Bronchial epithelial cell (primary cell): ENCODE data around the gene KCNMB1. TPM values are rescaled to one million over a fixed set of nuclear protein-coding genes. Genes with fewer than 3 reads are reported as not detected.

Experiments
- DNase-seq: peaks from one replicate; pipeline ENCODE4 v3.0.0-alpha.2; 2010; ENCODE audit warnings: low read depth
- FAIRE-seq: peaks from 2 replicates; lab custom pipeline; 2011; peaks lifted over from hg19 to GRCh38; lab: Jason Lieb, UNC
- H3K27me3 ChIP-seq: 2 replicates; pipeline ENCODE4 v1.5.1; 2011; ENCODE audit warnings: low read length; ENCODE audit not compliant: control insufficient read depth, insufficient read depth
- H3K36me3 ChIP-seq: 2 replicates; pipeline ENCODE4 v1.5.1; 2011; ENCODE audit warnings: low read length; ENCODE audit not compliant: control insufficient read depth, insufficient read depth
- H3K4me3 ChIP-seq: 2 replicates; pipeline ENCODE4 v1.5.1; 2011; ENCODE audit warnings: mild to moderate bottlenecking, low read depth, low read length, control low read depth
- total RNA-seq: library from RNA; depleted of rRNA; stranded (reverse); fragments of >200 nt; gene quantifications from 2 replicates; pipeline ENCODE4 v1.2.1, GENCODE V29; 2014
- TF ChIP-seq, protein P1 (sequence below): IDR thresholded peaks from 2 replicates; pipeline ENCODE4 v1.5.1; 2011; ENCODE audit warnings: mild to moderate bottlenecking, moderate library complexity, low read length, control low read depth, inconsistent platforms; ENCODE audit not compliant: insufficient read depth, severe bottlenecking

Gene KCNMB1
- total RNA-seq, 1 donor from 2014 or later, result not detected

DNA sequence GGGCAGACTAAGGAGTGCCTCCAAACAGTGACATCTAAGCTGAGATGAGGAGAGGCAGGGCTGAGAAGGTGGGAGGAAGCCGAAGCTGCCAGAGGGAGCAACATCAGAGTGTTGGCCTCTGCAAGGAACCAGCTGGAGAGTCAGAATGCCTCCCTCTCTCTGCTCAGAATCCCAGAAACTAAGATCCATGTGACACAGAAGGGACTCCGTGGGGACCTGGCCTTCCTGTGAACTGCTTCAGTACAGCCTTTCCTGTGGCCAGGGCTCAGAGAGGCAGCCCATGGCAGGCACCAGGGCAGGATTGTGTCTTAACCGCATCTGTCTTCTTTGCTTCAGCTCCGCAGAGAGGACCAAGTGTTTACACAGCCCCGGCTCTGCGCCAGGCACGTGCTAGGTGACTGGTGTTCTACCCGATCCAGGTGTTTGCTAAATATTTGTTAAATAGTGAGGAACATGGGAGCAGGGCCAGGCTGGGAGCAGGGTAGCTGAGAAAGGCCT, 33.5 kb downstream of the KCNMB1 start:
- TF ChIP-seq, protein P1, sequence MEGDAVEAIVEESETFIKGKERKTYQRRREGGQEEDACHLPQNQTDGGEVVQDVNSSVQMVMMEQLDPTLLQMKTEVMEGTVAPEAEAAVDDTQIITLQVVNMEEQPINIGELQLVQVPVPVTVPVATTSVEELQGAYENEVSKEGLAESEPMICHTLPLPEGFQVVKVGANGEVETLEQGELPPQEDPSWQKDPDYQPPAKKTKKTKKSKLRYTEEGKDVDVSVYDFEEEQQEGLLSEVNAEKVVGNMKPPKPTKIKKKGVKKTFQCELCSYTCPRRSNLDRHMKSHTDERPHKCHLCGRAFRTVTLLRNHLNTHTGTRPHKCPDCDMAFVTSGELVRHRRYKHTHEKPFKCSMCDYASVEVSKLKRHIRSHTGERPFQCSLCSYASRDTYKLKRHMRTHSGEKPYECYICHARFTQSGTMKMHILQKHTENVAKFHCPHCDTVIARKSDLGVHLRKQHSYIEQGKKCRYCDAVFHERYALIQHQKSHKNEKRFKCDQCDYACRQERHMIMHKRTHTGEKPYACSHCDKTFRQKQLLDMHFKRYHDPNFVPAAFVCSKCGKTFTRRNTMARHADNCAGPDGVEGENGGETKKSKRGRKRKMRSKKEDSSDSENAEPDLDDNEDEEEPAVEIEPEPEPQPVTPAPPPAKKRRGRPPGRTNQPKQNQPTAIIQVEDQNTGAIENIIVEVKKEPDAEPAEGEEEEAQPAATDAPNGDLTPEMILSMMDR, result no peak
- no peak for DNase-seq
- no peak overlapping the region for H3K4me3 ChIP-seq
- H3K36me3 ChIP-seq, result no peaks in the 10 kb centered on the region
- no peaks in the 10 kb centered on the region for H3K27me3 ChIP-seq
- FAIRE-seq, result no peak

DNA sequence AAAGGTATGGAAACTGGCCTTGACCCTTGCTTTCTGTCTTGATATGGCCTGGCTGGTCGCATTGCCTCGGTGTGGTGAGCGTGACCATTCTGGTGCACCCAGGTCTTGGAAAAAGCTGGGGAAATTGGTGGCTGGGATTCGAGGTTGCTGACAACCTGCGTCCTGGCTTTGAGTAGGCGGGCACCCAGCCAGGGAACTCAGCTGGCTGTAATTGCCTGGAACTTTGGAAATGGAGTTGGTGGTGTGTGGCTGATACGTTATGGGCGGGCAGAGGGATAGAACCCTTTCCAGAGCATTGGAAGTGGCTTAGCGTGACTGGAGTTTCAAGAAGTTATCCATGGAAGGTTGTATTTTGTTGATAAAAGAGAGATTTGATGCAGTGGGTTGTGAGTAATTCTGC, 35.2 kb downstream of the KCNMB1 start:
- no peaks in the 10 kb centered on the region for H3K27me3 ChIP-seq
- TF ChIP-seq, protein P1, result no peak

GRCh38 chr5:170353011-170353761, 36.0 kb downstream of the KCNMB1 start:
- DNase-seq, result no peak
- no peaks in the 10 kb centered on the region for H3K36me3 ChIP-seq
- no peak overlapping the region for H3K4me3 ChIP-seq
- TF ChIP-seq, protein P1, result no peak
- FAIRE-seq, result no peak
- H3K27me3 ChIP-seq, result no peaks in the 10 kb centered on the region

More for the DNA sequence above, 35.2 kb downstream of the KCNMB1 start:
- FAIRE-seq, result no peak
- no peak for DNase-seq
- H3K4me3 ChIP-seq, result no peak overlapping the region
- H3K36me3 ChIP-seq, result no peaks in the 10 kb centered on the region

DNA sequence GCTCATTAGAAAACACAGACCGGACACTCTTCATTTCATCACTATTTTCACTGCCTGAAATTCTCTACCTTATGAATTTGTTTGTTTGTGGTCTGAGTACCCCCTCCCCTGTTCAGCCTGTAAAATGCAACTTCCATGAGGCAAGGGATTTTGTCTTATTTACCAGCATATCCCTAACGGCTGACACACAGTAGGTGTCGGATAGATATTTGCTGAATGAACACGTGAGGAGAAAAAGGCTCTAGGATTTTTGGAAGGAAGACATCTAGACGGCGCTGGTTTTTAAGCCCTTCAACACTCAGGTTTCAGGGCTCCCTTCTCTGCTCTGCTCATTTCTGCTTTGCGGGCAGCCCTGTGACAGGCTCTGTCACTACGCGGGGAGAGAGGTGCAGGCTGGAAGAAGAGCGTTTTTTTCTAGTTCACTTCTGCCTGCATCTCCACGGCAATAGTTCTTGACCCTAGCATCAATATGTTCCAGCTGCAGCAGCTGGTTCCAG, 41.0 kb downstream of the KCNMB1 start:
- Histone ChIP-seq H3K27me3 (no peaks in the 10 kb centered on the region), H3K4me3 (no peak overlapping the region), H3K36me3 (no peaks in the 10 kb centered on the region)
- TF ChIP-seq, protein P1, result no peak
- DNase-seq, result no peak
- FAIRE-seq, result peak; percentile 52

GRCh38 chr5:170347022-170347567, 42.1 kb downstream of the KCNMB1 start:
- DNase-seq (no peak), FAIRE-seq (no peak)
- Histone ChIP-seq H3K36me3 (no peaks in the 10 kb centered on the region), H3K4me3 (no peak overlapping the region), H3K27me3 (no peaks in the 10 kb centered on the region)
- TF ChIP-seq, protein P1, result no peak
